AG04450 (cell line): ENCODE results near the gene CPT1B. TPM values are rescaled to one million over a fixed set of nuclear protein-coding genes. Genes with fewer than 3 reads are reported as not detected.

ENCODE experiments used
- CTCF ChIA-PET: fragments of 300-600, 350-600 bp; formaldehyde crosslinking; extraction: SDS; loops from one replicate; lab custom pipeline; 2022; ENCODE audit warnings: antibody characterized with exemption, inconsistent platforms; lab: Charles Lee
- POLR2A ChIA-PET: fragments of 350-600 bp; formaldehyde crosslinking; extraction: SDS; loops from one replicate; lab custom pipeline; 2021; ENCODE audit warnings: antibody characterized with exemption, inconsistent platforms; lab: Yijun Ruan, JAX
- DNase-seq: peaks from one replicate; pipeline ENCODE4 v3.0.0-alpha.2; 2011; ENCODE audit warnings: low read depth, low spot score
- H3K27ac ChIP-seq: one replicate; pipeline ENCODE4 v1.5.1; 2012; ENCODE audit warnings: low read depth, low read length, control low read depth
- H3K27me3 ChIP-seq: one replicate; pipeline ENCODE4 v1.6.0; 2012; ENCODE audit warnings: low read length; ENCODE audit not compliant: control insufficient read depth, insufficient read depth
- H3K4me3 ChIP-seq: 2 replicates; pipeline ENCODE4 v1.5.1; 2011; ENCODE audit warnings: mild to moderate bottlenecking, low read depth, low read length, control low read depth
- H3K9me3 ChIP-seq: 2 replicates; pipeline ENCODE4 v1.5.1; 2012; ENCODE audit warnings: low read length; ENCODE audit not compliant: control insufficient read depth, insufficient read depth
- polyA plus RNA-seq: library from polyadenylated mRNA; depleted of rRNA; stranded (reverse); fragments of >200 nt; gene quantifications from 2 replicates; pipeline ENCODE4 v1.2.3, GENCODE V29; 2011
- TF ChIP-seq, protein P1 (sequence below): IDR thresholded peaks from 2 replicates; pipeline ENCODE4 v1.5.1; 2011; ENCODE audit warnings: low read depth, low read length, control low read depth, inconsistent platforms

Gene CPT1B
- polyA plus RNA-seq, 1 experiment: 0.99 TPM

DNA sequence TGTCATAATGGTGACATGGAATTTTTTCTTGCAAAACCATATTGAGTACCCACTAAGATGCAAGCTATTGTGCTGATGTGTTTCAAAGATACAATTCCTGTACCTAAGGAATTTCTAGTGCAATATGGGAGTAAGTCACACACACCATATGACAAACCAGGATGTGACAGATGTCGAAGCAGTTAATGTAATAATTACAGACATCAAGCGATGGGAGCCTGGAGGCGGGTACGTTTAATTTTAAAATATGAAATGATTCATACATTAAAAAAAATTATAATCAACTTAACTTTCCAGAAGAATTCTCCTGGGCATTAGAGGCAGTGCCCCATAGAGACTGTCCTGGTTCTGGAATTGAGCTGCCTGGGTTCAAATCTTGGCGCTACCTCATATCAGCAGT is 21.5 kb downstream of the CPT1B start:
- POLR2A ChIA-PET: interaction anchor here (1.1 kb wide), 1 partner anchor 26 kb away, joined by 5 read pairs; the partner anchor contains the start of gene CHKB
- no peak for DNase-seq
- Histone ChIP-seq H3K9me3 (no peaks in the 10 kb centered on the region), H3K4me3 (no peak overlapping the region), H3K27me3 (peaks cover 20% of the 10 kb centered on the region), H3K27ac (no peak overlapping the region)
- CTCF ChIA-PET: interaction anchor here (0.5 kb wide), 1 partner anchor 21 kb away, joined by 4 read pairs; no protein-coding TSS in a partner anchor
- TF ChIP-seq, protein P1, sequence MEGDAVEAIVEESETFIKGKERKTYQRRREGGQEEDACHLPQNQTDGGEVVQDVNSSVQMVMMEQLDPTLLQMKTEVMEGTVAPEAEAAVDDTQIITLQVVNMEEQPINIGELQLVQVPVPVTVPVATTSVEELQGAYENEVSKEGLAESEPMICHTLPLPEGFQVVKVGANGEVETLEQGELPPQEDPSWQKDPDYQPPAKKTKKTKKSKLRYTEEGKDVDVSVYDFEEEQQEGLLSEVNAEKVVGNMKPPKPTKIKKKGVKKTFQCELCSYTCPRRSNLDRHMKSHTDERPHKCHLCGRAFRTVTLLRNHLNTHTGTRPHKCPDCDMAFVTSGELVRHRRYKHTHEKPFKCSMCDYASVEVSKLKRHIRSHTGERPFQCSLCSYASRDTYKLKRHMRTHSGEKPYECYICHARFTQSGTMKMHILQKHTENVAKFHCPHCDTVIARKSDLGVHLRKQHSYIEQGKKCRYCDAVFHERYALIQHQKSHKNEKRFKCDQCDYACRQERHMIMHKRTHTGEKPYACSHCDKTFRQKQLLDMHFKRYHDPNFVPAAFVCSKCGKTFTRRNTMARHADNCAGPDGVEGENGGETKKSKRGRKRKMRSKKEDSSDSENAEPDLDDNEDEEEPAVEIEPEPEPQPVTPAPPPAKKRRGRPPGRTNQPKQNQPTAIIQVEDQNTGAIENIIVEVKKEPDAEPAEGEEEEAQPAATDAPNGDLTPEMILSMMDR: no peak

DNA sequence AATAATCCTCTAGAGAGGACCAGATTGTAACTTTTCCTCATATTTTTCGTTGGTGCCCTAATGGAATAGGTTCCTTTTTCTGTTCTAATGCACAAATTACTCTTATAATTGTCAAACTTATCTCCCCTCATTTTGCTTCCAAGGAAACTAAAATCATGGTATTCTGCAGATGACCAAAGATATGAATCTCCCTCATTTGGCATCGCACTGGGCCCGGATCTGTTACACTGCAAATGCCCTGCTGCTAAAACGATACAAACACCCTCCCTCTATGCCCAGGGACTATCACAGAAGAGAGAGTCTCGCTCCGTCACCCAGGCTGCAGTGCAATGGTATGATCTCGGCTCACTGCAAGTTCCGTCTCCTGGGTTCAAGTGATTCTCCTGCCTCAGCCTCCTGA is 24.9 kb downstream of the CPT1B start:
- peaks cover 36% of the 10 kb centered on the region for H3K27me3 ChIP-seq
- POLR2A ChIA-PET: no interaction called here
- H3K9me3 ChIP-seq: no peaks in the 10 kb centered on the region
- CTCF ChIA-PET: no interaction called here
- no peak for DNase-seq
- TF ChIP-seq, protein P1: no peak
- H3K4me3 ChIP-seq: no peak overlapping the region
- no peak overlapping the region for H3K27ac ChIP-seq

DNA sequence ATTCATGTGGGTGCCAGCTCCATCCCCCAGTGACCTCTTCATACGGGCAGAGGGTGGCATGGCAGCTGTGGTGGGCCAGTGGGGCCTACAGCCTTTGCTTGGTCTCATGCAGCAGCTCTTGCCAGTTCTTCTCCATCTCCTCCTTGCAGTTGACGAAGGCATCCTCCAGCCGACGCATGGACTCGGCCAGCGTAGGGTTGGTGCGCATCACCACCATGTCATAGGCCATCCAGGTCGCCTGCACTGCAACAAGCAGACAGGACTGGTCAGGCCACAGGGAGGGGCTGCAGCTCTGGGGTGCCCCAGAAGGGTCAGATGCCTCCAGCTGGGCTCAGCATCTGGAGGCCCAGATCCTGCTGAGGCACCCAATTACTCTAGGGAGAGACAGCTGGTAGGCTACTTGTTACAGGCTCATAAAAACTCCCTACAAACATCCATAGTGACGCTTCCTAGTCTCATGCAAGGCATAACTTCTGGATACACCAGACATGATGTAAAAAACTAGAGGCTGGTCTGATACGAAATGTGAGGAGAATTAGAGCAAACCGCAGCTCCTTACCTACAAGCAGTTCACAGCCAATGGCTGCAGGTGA is 27.0 kb downstream of the CPT1B start:
- TF ChIP-seq, protein P1: no peak
- no peak overlapping the region for H3K27ac ChIP-seq
- POLR2A ChIA-PET: interaction anchor here (1.6 kb wide), 1 partner anchor 25 kb away, joined by 3 read pairs; the partner anchor contains the start of gene SCO2
- no peaks in the 10 kb centered on the region; the same call in 1 of the 2 replicates for H3K9me3 ChIP-seq
- DNase-seq: no peak
- CTCF ChIA-PET: interaction anchor here (3.3 kb wide), 1 partner anchor 12 kb away, joined by 11 read pairs; the partner anchor contains the start of gene SYCE3
- no peak overlapping the region for H3K4me3 ChIP-seq
- peaks cover 47% of the 10 kb centered on the region for H3K27me3 ChIP-seq

DNA sequence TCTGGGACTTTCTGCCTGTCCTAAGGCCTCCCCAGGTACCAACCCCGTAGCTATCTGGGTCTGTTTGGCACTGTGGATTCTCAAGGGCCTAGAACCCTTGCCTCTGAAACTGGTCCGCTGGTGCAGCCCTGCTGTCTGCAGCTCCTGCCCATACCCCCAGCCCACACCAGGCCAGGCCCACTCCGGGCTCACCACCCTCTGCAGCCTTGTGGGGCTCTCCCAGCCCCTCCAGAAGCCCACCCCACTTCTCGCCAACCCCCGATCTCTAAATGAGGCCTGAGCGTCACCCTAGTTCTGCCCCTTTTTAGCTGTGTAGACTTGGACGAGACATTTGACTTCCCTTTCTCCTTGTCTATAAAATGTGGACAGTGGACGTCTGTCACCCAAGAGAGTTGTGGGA is 27.8 kb downstream of the CPT1B start:
- Histone ChIP-seq H3K4me3 (no peak overlapping the region), H3K9me3 (no peaks in the 10 kb centered on the region; the same call in 1 of the 2 replicates), H3K27me3 (peaks cover 52% of the 10 kb centered on the region), H3K27ac (no peak overlapping the region)
- DNase-seq: no peak
- CTCF ChIA-PET: interaction anchor here (3.3 kb wide), 1 partner anchor 13 kb away, joined by 11 read pairs; the partner anchor contains the start of gene SYCE3
- TF ChIP-seq, protein P1: no peak
- POLR2A ChIA-PET: interaction anchor here (1.6 kb wide), 1 partner anchor 25 kb away, joined by 3 read pairs; the partner anchor contains the start of gene SCO2
